HG02943 (cell line): ENCODE measurements around the gene APC2.
"Not testable (repeated sequence)": the region's sequence is repeated elsewhere in the genome, so short reads cannot be mapped to it uniquely, and the experiment has no call there.

ENCODE experiments used
- ATAC-seq: cut with Tn5 transposase; IDR thresholded peaks from one replicate; pipeline ENCODE4 v1.9.1; 2021; ENCODE audit warnings: mild to moderate bottlenecking, low read depth, moderate library complexity; ENCODE audit not compliant: unreplicated experiment

The APC2 gene

GRCh38 chr19:1416014-1416841 lies 33.7 kb upstream of the APC2 start:
- no peak for ATAC-seq

GRCh38 chr19:1417145-1417544 lies 32.8 kb upstream of the APC2 start:
- ATAC-seq: no peak

GRCh38 chr19:1417681-1418495 lies 32.0 kb upstream of the APC2 start:
- no peak for ATAC-seq

GRCh38 chr19:1418496-1418775 lies 31.5 kb upstream of the APC2 start:
- no peak for ATAC-seq

- no peak for ATAC-seq
Measured at GRCh38 chr19:1418951-1419738, 30.8 kb upstream of the APC2 start.

GRCh38 chr19:1420085-1420484 lies 29.8 kb upstream of the APC2 start:
- ATAC-seq: not testable (repeated sequence)

- ATAC-seq: no peak
Measured at GRCh38 chr19:1420590-1420989, 29.3 kb upstream of the APC2 start.

GRCh38 chr19:1421218-1421957 lies 28.5 kb upstream of the APC2 start:
- ATAC-seq: no peak

GRCh38 chr19:1421958-1422305 lies 28.0 kb upstream of the APC2 start:
- no peak for ATAC-seq

GRCh38 chr19:1422360-1422759 lies 27.6 kb upstream of the APC2 start:
- ATAC-seq: no peak

GRCh38 chr19:1422943-1423342 lies 27.0 kb upstream of the APC2 start:
- ATAC-seq: no peak

GRCh38 chr19:1423436-1424191 lies 26.3 kb upstream of the APC2 start:
- ATAC-seq: no peak

- no peak for ATAC-seq
Measured at GRCh38 chr19:1424192-1424955, 25.5 kb upstream of the APC2 start.

GRCh38 chr19:1425102-1425837 lies 24.7 kb upstream of the APC2 start:
- ATAC-seq: no peak

GRCh38 chr19:1425902-1426301 lies 24.0 kb upstream of the APC2 start:
- ATAC-seq: no peak

GRCh38 chr19:1426736-1427135 lies 23.2 kb upstream of the APC2 start:
- no peak for ATAC-seq

GRCh38 chr19:1427221-1427920 lies 22.6 kb upstream of the APC2 start:
- no peak for ATAC-seq
